Measurements from ENCODE around the gene MRPS15.

GRCh38 chr1:36442337-36442736 is 21.8 kb downstream of the MRPS15 start:
- TF ChIP-seq POLR2A (IDR thresholded peaks at IDR 0.05; ENCODE audit: low read depth, low read length) (no peak), CTCF (IDR thresholded peaks at IDR 0.05; ENCODE audit: extremely low read depth in 1 of 2, insufficient read depth in 1 of 2, low read depth in 1 of 2, low read length in 2 of 2) (no peak), MAX (IDR thresholded peaks at IDR 0.05; ENCODE audit: insufficient read depth, insufficient read length) (no peak), POLR2AphosphoS5 (IDR thresholded peaks at IDR 0.05; ENCODE audit: insufficient read depth, low read depth, low read length) (no peak)

All from endothelial cell of umbilical vein (primary cell).